Kidney (tissue), 14 donors: ENCODE measurements around the gene CHIC1. TPM values are rescaled to one million over a fixed set of nuclear protein-coding genes. Genes with fewer than 3 reads are reported as not detected.
"Not testable (repeated sequence)": the region's sequence is repeated elsewhere in the genome, so short reads cannot be mapped to it uniquely, and the experiment has no call there.

Experiments
- DNase-seq, 5 donors: peaks; one replicate each; pipeline ENCODE4 v3.0.0-alpha.2; 2013 to 2020
- FAIRE-seq: peaks from 2 replicates; lab custom pipeline; 2012; peaks lifted over from hg19 to GRCh38; lab: Jason Lieb, UNC
- H3K27ac ChIP-seq, 2 donors: one replicate each; pipeline ENCODE4 v1.7.0; 2013; ENCODE audit warnings: low read depth in 2 of 2, low read length in 2 of 2, inconsistent platforms in 1 of 2
- H3K27me3 ChIP-seq: one replicate; pipeline ENCODE4 v1.7.1; 2013; ENCODE audit warnings: low read length, inconsistent platforms; ENCODE audit not compliant: control insufficient read depth, insufficient read depth
- H3K36me3 ChIP-seq, 3 donors: one replicate each; pipeline versions ENCODE4 v1.7.0 to v1.7.1; 2013; ENCODE audit warnings: low read length in 3 of 3, control low read depth in 1 of 3, inconsistent platforms in 1 of 3; ENCODE audit not compliant: insufficient read depth in 3 of 3, control insufficient read depth in 2 of 3
- H3K4me1 ChIP-seq, 3 donors: one replicate each; pipeline versions ENCODE4 v1.7.0 to v1.7.1; 2013; ENCODE audit warnings: low read length in 3 of 3, inconsistent platforms in 1 of 3, low read depth in 1 of 3; ENCODE audit not compliant: control insufficient read depth in 2 of 3, insufficient read depth in 2 of 3
- H3K4me3 ChIP-seq, 3 donors: one replicate each; pipeline versions ENCODE4 v1.7.0 to v1.8.1; 2013; ENCODE audit warnings: low read length in 3 of 3, control low read depth in 1 of 3, inconsistent platforms in 1 of 3
- H3K9ac ChIP-seq, 3 donors: one replicate each; pipeline versions ENCODE4 v1.7.0 to v1.7.1; 2013; ENCODE audit warnings: low read length in 3 of 3, control low read depth in 1 of 3, inconsistent platforms in 1 of 3
- H3K9me3 ChIP-seq, 3 donors: one replicate each; pipeline versions ENCODE4 v1.7.0 to v1.7.1; 2013; ENCODE audit warnings: low read length in 3 of 3, control low read depth in 1 of 3, inconsistent platforms in 1 of 3; ENCODE audit not compliant: control insufficient read depth in 2 of 3, insufficient read depth in 1 of 3
- intact Hi-C: fragments of 100-400 bp; cut with DNase I; formaldehyde crosslinking; loops from one replicate; pipeline ENCODE4 v1.11.1; 2022
- polyA plus RNA-seq: library from polyadenylated mRNA; stranded (reverse); fragments of 350-450 nt; fragmentation: Illumina TruSeq; extraction: RNeasy Lipid Tissue Mini Kit (QIAGEN cat#74804); gene quantifications from one replicate; pipeline ENCODE4 v1.2.3, GENCODE V29; 2014; ENCODE audit warnings: low read depth, low replicate concordance; ENCODE audit not compliant: insufficient read depth
- total RNA-seq: library from RNA; stranded (reverse); fragmentation: NEBNext Ultra II Directional; extraction: Animal tissue kit (Norgen Biotek cat#: 25700); gene quantifications from one replicate; pipeline ENCODE4 v1.2.1, GENCODE V29; 2021
- TF ChIP-seq, protein P1 (sequence below): IDR thresholded peaks from 3 replicates; pipeline ENCODE4 v1.5.1; 2012; ENCODE audit warnings: mild to moderate bottlenecking, moderate library complexity, borderline replicate concordance; ENCODE audit not compliant: insufficient read depth; ENCODE audit errors: extremely low read depth
- donor health status: control.
- donor health status: control.
- donor health status: control.
- donor health status: control.
- donor health status: control.
- donor health status: DM: yes; HTN: yes; CAD: no.
- donor health status: Normal renal cell carcinoma (clear cell type).

The CHIC1 gene
- total and polyA plus RNA-seq, 2 donors from 2014 or later: 4.9 to 14.0 TPM

GRCh38 chrX:73647212-73647611, 84.2 kb downstream of the CHIC1 start:
- DNase-seq: no peak
- Histone ChIP-seq H3K27ac (no peak overlapping the region), H3K27me3 (no peaks in the 10 kb centered on the region), H3K36me3 (no peaks in the 10 kb centered on the region), H3K4me3 (no peak overlapping the region), H3K4me1 (no peaks in the 10 kb centered on the region), H3K9ac (no peak overlapping the region), H3K9me3 (peaks cover 1 to 14% (median 2%) of the 10 kb centered on the region in 3 donors)
- FAIRE-seq: no peak
- TF ChIP-seq, protein P1, sequence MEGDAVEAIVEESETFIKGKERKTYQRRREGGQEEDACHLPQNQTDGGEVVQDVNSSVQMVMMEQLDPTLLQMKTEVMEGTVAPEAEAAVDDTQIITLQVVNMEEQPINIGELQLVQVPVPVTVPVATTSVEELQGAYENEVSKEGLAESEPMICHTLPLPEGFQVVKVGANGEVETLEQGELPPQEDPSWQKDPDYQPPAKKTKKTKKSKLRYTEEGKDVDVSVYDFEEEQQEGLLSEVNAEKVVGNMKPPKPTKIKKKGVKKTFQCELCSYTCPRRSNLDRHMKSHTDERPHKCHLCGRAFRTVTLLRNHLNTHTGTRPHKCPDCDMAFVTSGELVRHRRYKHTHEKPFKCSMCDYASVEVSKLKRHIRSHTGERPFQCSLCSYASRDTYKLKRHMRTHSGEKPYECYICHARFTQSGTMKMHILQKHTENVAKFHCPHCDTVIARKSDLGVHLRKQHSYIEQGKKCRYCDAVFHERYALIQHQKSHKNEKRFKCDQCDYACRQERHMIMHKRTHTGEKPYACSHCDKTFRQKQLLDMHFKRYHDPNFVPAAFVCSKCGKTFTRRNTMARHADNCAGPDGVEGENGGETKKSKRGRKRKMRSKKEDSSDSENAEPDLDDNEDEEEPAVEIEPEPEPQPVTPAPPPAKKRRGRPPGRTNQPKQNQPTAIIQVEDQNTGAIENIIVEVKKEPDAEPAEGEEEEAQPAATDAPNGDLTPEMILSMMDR: no peak
- intact Hi-C loops: no loop called here

- FAIRE-seq (no peak), DNase-seq (no peak)
- Histone ChIP-seq H3K4me3 (no peak overlapping the region), H3K4me1 (no peaks in the 10 kb centered on the region), H3K27me3 (no peaks in the 10 kb centered on the region), H3K9ac (no peak overlapping the region), H3K36me3 (no peaks in the 10 kb centered on the region), H3K27ac (no peak overlapping the region), H3K9me3 (peaks cover 1 to 14% (median 2%) of the 10 kb centered on the region in 3 donors)
- intact Hi-C loops: no loop called here
- TF ChIP-seq, protein P1: no peak
Observed at GRCh38 chrX:73647632-73648322, 84.8 kb downstream of the CHIC1 start.

GRCh38 chrX:73661322-73661721, 98.3 kb downstream of the CHIC1 start:
- H3K4me3 ChIP-seq, intact Hi-C loops, H3K4me1 ChIP-seq, H3K9ac ChIP-seq, H3K27ac ChIP-seq, DNase-seq, FAIRE-seq, H3K27me3 ChIP-seq, H3K36me3 ChIP-seq: not testable (repeated sequence)
- peaks cover 0 to 12% (median 3%) of the 10 kb centered on the region in 3 donors for H3K9me3 ChIP-seq

GRCh38 chrX:73668779-73669178, 105.8 kb downstream of the CHIC1 start:
- DNase-seq: peak in 1 of 5 donors; percentile 50
- TF ChIP-seq, protein P1: no peak
- peaks cover 0 to 3% (median 0%) of the 10 kb centered on the region in 3 donors for H3K9me3 ChIP-seq

More at GRCh38 chrX:73668779-73669178, 105.8 kb downstream of the CHIC1 start:
- H3K4me3 ChIP-seq: no peak overlapping the region
- intact Hi-C loops: no loop called here
- no peak overlapping the region for H3K9ac ChIP-seq
- H3K27me3 ChIP-seq: no peaks in the 10 kb centered on the region
- H3K36me3 ChIP-seq: no peaks in the 10 kb centered on the region
- FAIRE-seq: no peak
- H3K27ac ChIP-seq: no peak overlapping the region
- H3K4me1 ChIP-seq: no peaks in the 10 kb centered on the region
